Fibroblast of upper back skin (primary cell): ENCODE data around the gene CPVL.
A peak's percentile ranks its signal among the peaks of the same experiment; 100 is the strongest.

Source experiments
- DNase-seq: peaks from one replicate; pipeline ENCODE4 v3.0.0-alpha.2; 2013

CPVL gene

GRCh38 chr7:29146057-29146706 lies at the start of gene CPVL:
CPVL (minus strand) TSS chr7:29146537; CDS start chr7:29121061, 25,476 bp downstream.
- DNase-seq = no peak

- DNase-seq = peak; percentile 14
These were observed 48.5 kb upstream of the CPVL start, which contains the start of gene CHN2 for GRCh38 chr7:29194594-29195427. CHN2 (plus strand) TSS chr7:29194775.

- no peak for DNase-seq
These were observed 47.9 kb upstream of the CPVL start for GRCh38 chr7:29194206-29194593.

GRCh38 chr7:29193316-29194205 lies 47.2 kb upstream of the CPVL start:
- no peak for DNase-seq

GRCh38 chr7:29192811-29193210 lies 46.5 kb upstream of the CPVL start:
- no peak for DNase-seq

GRCh38 chr7:29192323-29192722 lies 46.0 kb upstream of the CPVL start:
- DNase-seq = no peak

GRCh38 chr7:29190349-29191045 lies 44.2 kb upstream of the CPVL start:
- no peak for DNase-seq

GRCh38 chr7:29189743-29190201 lies 43.4 kb upstream of the CPVL start:
- DNase-seq = peak; percentile 36

GRCh38 chr7:29185613-29186012 lies 39.3 kb upstream of the CPVL start:
- no peak for DNase-seq

- no peak for DNase-seq
These were observed 38.3 kb upstream of the CPVL start for GRCh38 chr7:29184599-29184998.

- no peak for DNase-seq
These were observed 32.8 kb upstream of the CPVL start for GRCh38 chr7:29179115-29179514.

GRCh38 chr7:29177963-29178600 lies 31.7 kb upstream of the CPVL start:
- DNase-seq = no peak

- no peak for DNase-seq
These were observed 27.1 kb upstream of the CPVL start for GRCh38 chr7:29173458-29173857.

GRCh38 chr7:29170781-29171180 lies 24.4 kb upstream of the CPVL start:
- DNase-seq = no peak

GRCh38 chr7:29167721-29168120 lies 21.4 kb upstream of the CPVL start:
- DNase-seq = no peak

- DNase-seq = no peak
These were observed 17.5 kb upstream of the CPVL start for GRCh38 chr7:29163854-29164253.

GRCh38 chr7:29162577-29162976 lies 16.2 kb upstream of the CPVL start:
- no peak for DNase-seq

GRCh38 chr7:29161231-29161630 lies 14.9 kb upstream of the CPVL start:
- DNase-seq = no peak

GRCh38 chr7:29160080-29160479 lies 13.7 kb upstream of the CPVL start:
- no peak for DNase-seq

- DNase-seq = no peak
These were observed 12.6 kb upstream of the CPVL start for GRCh38 chr7:29158795-29159423.

- DNase-seq = no peak
These were observed 10.6 kb upstream of the CPVL start for GRCh38 chr7:29156907-29157452.
